Lung (tissue), 12 donors: ENCODE results near the gene GNG7. TPM values are rescaled to one million over a fixed set of nuclear protein-coding genes. Genes with fewer than 3 reads are reported as not detected.

Experiments
- ATAC-seq: fragments of 200-7000 bp; cut with Tn5 transposase; one replicate; pipeline ENCODE4 v1.9.1; 2020; ENCODE audit warnings: moderate number of reproducible peaks; ENCODE audit not compliant: insufficient read depth, low FRiP score
- DNase-seq, 3 donors: peaks; one replicate each; pipeline ENCODE4 v3.0.0-alpha.2; 2013 to 2017
- H3K27ac ChIP-seq, 2 donors: one replicate each; pipeline ENCODE4 v1.5.1; 2013; ENCODE audit warnings: mild to moderate bottlenecking in 2 of 2, moderate library complexity in 2 of 2, control low read depth in 1 of 2, inconsistent platforms in 1 of 2, low read depth in 1 of 2, low read length in 1 of 2
- H3K27me3 ChIP-seq, 3 donors: one replicate each; pipeline ENCODE4 v1.5.1; 2013; ENCODE audit warnings: low read length in 2 of 3; ENCODE audit not compliant: control insufficient read depth in 3 of 3, insufficient read depth in 3 of 3
- H3K36me3 ChIP-seq, 4 donors: one replicate each; pipeline ENCODE4 v1.5.1; 2013; ENCODE audit warnings: low read length in 4 of 4, mild to moderate bottlenecking in 1 of 4, moderate library complexity in 1 of 4; ENCODE audit not compliant: control insufficient read depth in 4 of 4, insufficient read depth in 4 of 4
- H3K4me1 ChIP-seq, 5 donors: one replicate each; pipeline ENCODE4 v1.5.1; 2013; ENCODE audit warnings: low read length in 5 of 5, mild to moderate bottlenecking in 2 of 5, moderate library complexity in 1 of 5; ENCODE audit not compliant: control insufficient read depth in 5 of 5, insufficient read depth in 5 of 5
- H3K4me3 ChIP-seq: one replicate; pipeline ENCODE4 v1.5.1; 2013; ENCODE audit warnings: mild to moderate bottlenecking, control low read depth, moderate library complexity
- H3K9ac ChIP-seq, 2 donors: one replicate each; pipeline ENCODE4 v1.5.1; 2013; ENCODE audit warnings: low read length in 2 of 2, control low read depth in 1 of 2; ENCODE audit not compliant: insufficient read depth in 1 of 2
- H3K9me3 ChIP-seq, 4 donors: one replicate each; pipeline ENCODE4 v1.5.1; 2013; ENCODE audit warnings: low read length in 3 of 4, mild to moderate bottlenecking in 1 of 4, moderate library complexity in 1 of 4; ENCODE audit not compliant: control insufficient read depth in 4 of 4, insufficient read depth in 3 of 4
- CTCF ChIP-seq: IDR thresholded peaks from 2 replicates; pipeline ENCODE4 v1.5.1; 2012; ENCODE audit warnings: mild to moderate bottlenecking; ENCODE audit errors: control extremely low read depth, extremely low read depth
- WGBS, 2 donors: extraction: QIAGEN DNeasy Blood & Tissue Kit; methylation state at CpG; one replicate each; pipeline ENCODE4 v1.1.7; 2013; 5-methylcytosine and 5-hydroxymethylcytosine counted together
- polyA plus RNA-seq, 2 donors: library from polyadenylated mRNA; stranded (reverse); fragments of 200-250 nt; gene quantifications; one replicate each; pipeline ENCODE4 v1.2.1, GENCODE V29; 2013
- total RNA-seq, 2 donors: library from RNA; depleted of rRNA in 1 of 2; stranded (reverse); fragments of >200 nt in 1 of 2; gene quantifications; one replicate each; pipeline ENCODE4 v1.2.1, GENCODE V29; 2014 to 2021
- donor health status: control.
- donor health status: control.
- donor health status: Bipolar disorder and iron deficiency.
- donor health status: healthy.
- donor health status: DM: yes; HTN: yes; CAD: no.

The GNG7 gene
- total and polyA plus RNA-seq, 4 donors, result 1.6 to 4.5 (median 2.8) TPM

GRCh38 chr19:2629491-2630351 is 72.8 kb downstream of the GNG7 start:
- Histone ChIP-seq H3K27ac (peak overlapping the region in 1 of 2 donors; percentile 79), H3K9ac (no peak overlapping the region), H3K9me3 (peaks cover 0 to 13% (median 1%) of the 10 kb centered on the region in 4 donors), H3K27me3 (peaks cover 0 to 2% (median 0%) of the 10 kb centered on the region in 3 donors), H3K4me1 (peaks cover 0 to 22% (median 4%) of the 10 kb centered on the region in 5 donors), H3K4me3 (no peak overlapping the region), H3K36me3 (no peaks in the 10 kb centered on the region)
- no peak for TF ChIP-seq CTCF
- WGBS, 2 donors, result 45 to 73% methylated on average over 16 of the region's 16 CpGs
- DNase-seq, result no peak
- no peak for ATAC-seq

DNA sequence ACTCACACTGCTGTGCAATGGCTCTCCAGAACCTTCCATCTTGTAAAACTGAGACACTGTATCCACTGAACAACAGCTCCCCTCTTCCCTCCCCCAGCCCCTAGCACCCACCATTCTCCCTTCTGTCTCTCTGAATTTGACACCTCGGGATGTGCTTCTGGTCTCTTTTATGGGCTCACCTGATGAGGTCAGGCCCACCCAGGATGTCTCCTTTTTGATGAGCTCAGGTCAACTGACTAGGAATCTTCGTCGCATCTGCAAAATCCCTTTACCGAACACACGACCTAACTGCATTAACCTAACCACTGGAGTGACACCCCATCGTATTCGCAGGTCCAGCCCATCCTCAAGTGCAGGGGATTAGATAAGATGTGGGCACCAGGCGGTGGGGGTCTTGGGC is 73.9 kb downstream of the GNG7 start:
- Histone ChIP-seq H3K9me3 (peaks cover 0 to 13% (median 1%) of the 10 kb centered on the region in 4 donors), H3K27ac (peak overlapping the region in 1 of 2 donors; percentile 83), H3K36me3 (no peaks in the 10 kb centered on the region), H3K4me1 (peaks cover 0 to 23% (median 3%) of the 10 kb centered on the region in 5 donors), H3K9ac (no peak overlapping the region), H3K4me3 (no peak overlapping the region), H3K27me3 (peaks cover 0 to 2% (median 0%) of the 10 kb centered on the region in 3 donors)
- ATAC-seq (no peak), DNase-seq (no peak)
- 95 to 97% methylated on average over 8 of the region's 8 CpGs for WGBS, 2 donors
- no peak for TF ChIP-seq CTCF

GRCh38 chr19:2627855-2628254 is 74.6 kb downstream of the GNG7 start:
- H3K4me1 ChIP-seq, result peaks cover 0 to 21% (median 0%) of the 10 kb centered on the region in 5 donors
- H3K4me3 ChIP-seq, result no peak overlapping the region
- no peak for TF ChIP-seq CTCF
- peak overlapping the region; percentile 83 to 91 for H3K27ac ChIP-seq
- peaks cover 0 to 13% (median 1%) of the 10 kb centered on the region in 4 donors for H3K9me3 ChIP-seq
- no peaks in the 10 kb centered on the region for H3K36me3 ChIP-seq
- no peaks in the 10 kb centered on the region for H3K27me3 ChIP-seq
- no peak overlapping the region for H3K9ac ChIP-seq
- DNase-seq, result no peak
- 71 to 75% methylated on average over 7 of the region's 7 CpGs for WGBS, 2 donors
- ATAC-seq, result no peak
